Nephron (organoid): ENCODE measurements around the gene KATNAL2.

Source experiments
- H3K27ac Mint-ChIP-seq, 3 experiments: 2 replicates each; pipeline ENCODE4 v1.8.0; 2020; ENCODE audit warnings: mixed read lengths in 3 of 3, mild to moderate bottlenecking in 2 of 3, moderate library complexity in 1 of 3
- H3K27me3 Mint-ChIP-seq: 2 replicates; pipeline ENCODE4 v1.8.0; 2021; ENCODE audit warnings: low read depth, mild to moderate bottlenecking, moderate library complexity, mixed read lengths
- H3K36me3 Mint-ChIP-seq: 2 replicates; pipeline ENCODE4 v1.8.0; 2020; ENCODE audit warnings: low read depth, mixed read lengths
- H3K4me1 Mint-ChIP-seq: 2 replicates; pipeline ENCODE4 v1.8.0; 2020; ENCODE audit warnings: mixed read lengths
- H3K4me3 Mint-ChIP-seq, 3 experiments: 2 replicates each; pipeline ENCODE4 v1.8.0; 2020; ENCODE audit warnings: mild to moderate bottlenecking in 3 of 3, mixed read lengths in 3 of 3, moderate library complexity in 2 of 3
- H3K9me3 Mint-ChIP-seq: 2 replicates; pipeline ENCODE4 v1.8.0; 2020; ENCODE audit warnings: mixed read lengths
- CTCF ChIP-seq, 3 experiments: fragments of 200-600 bp; sonication (generic); IDR thresholded peaks; one replicate each; pipeline ENCODE4 v1.5.0; 2021; ENCODE audit warnings: antibody characterized with exemption in 3 of 3; ENCODE audit not compliant: unreplicated experiment in 3 of 3

Gene KATNAL2

GRCh38 chr18:47108998-47109405 is 191.6 kb downstream of the KATNAL2 start:
- no peaks in the 10 kb centered on the region for H3K27me3 Mint-ChIP-seq
- no peak overlapping the region for H3K4me3 Mint-ChIP-seq
- H3K4me1 Mint-ChIP-seq: no peaks in the 10 kb centered on the region
- H3K36me3 Mint-ChIP-seq: peaks cover 50% of the 10 kb centered on the region
- no peak for TF ChIP-seq CTCF (IDR thresholded peaks at IDR 0.05; ENCODE audit: unreplicated experiment in 3 of 3)
- no peaks in the 10 kb centered on the region for H3K9me3 Mint-ChIP-seq
- H3K27ac Mint-ChIP-seq: no peak overlapping the region

- H3K4me3 Mint-ChIP-seq: no peak overlapping the region
- H3K36me3 Mint-ChIP-seq: peaks cover 46% of the 10 kb centered on the region
- H3K9me3 Mint-ChIP-seq: no peaks in the 10 kb centered on the region
- TF ChIP-seq CTCF (IDR thresholded peaks at IDR 0.05; ENCODE audit: unreplicated experiment in 3 of 3): no peak
- H3K27ac Mint-ChIP-seq: no peak overlapping the region
- H3K27me3 Mint-ChIP-seq: no peaks in the 10 kb centered on the region
- H3K4me1 Mint-ChIP-seq: no peaks in the 10 kb centered on the region
Measured at GRCh38 chr18:47109720-47110119, 192.3 kb downstream of the KATNAL2 start.

GRCh38 chr18:47110492-47111274 is 193.3 kb downstream of the KATNAL2 start:
- no peak for TF ChIP-seq CTCF (IDR thresholded peaks at IDR 0.05; ENCODE audit: unreplicated experiment in 3 of 3)
- no peak overlapping the region for H3K4me3 Mint-ChIP-seq
- no peaks in the 10 kb centered on the region for H3K27me3 Mint-ChIP-seq
- peaks cover 51% of the 10 kb centered on the region for H3K36me3 Mint-ChIP-seq
- no peak overlapping the region for H3K27ac Mint-ChIP-seq
- H3K9me3 Mint-ChIP-seq: no peaks in the 10 kb centered on the region
- no peaks in the 10 kb centered on the region for H3K4me1 Mint-ChIP-seq

GRCh38 chr18:47113796-47114540 is 196.6 kb downstream of the KATNAL2 start:
- H3K36me3 Mint-ChIP-seq: peaks cover 47% of the 10 kb centered on the region
- H3K9me3 Mint-ChIP-seq: no peaks in the 10 kb centered on the region
- H3K27ac Mint-ChIP-seq: no peak overlapping the region
- no peaks in the 10 kb centered on the region for H3K27me3 Mint-ChIP-seq
- no peak overlapping the region for H3K4me3 Mint-ChIP-seq
- TF ChIP-seq CTCF (IDR thresholded peaks at IDR 0.05; ENCODE audit: unreplicated experiment in 3 of 3): no peak
- H3K4me1 Mint-ChIP-seq: no peaks in the 10 kb centered on the region

GRCh38 chr18:47115205-47115604 is 197.8 kb downstream of the KATNAL2 start:
- Mint-ChIP-seq H3K27ac (peak overlapping the region in 1 of 3 experiments; percentile 25), H3K9me3 (no peaks in the 10 kb centered on the region)

More at GRCh38 chr18:47115205-47115604, 197.8 kb downstream of the KATNAL2 start:
- Mint-ChIP-seq H3K4me1 (no peaks in the 10 kb centered on the region), H3K36me3 (peaks cover 59% of the 10 kb centered on the region), H3K27me3 (no peaks in the 10 kb centered on the region), H3K4me3 (no peak overlapping the region)
- TF ChIP-seq CTCF (IDR thresholded peaks at IDR 0.05; ENCODE audit: unreplicated experiment in 3 of 3): no peak
